ENCODE data around the gene EQTN.

GRCh38 chr9:27335075-27335474 is 38.1 kb upstream of the EQTN start:
- TF ChIP-seq NPAS2 (CRISPR knock-in tag; IDR thresholded peaks at IDR 0.05; ENCODE audit: borderline replicate concordance) (no peak), HCFC1 (IDR thresholded peaks at IDR 0.05; ENCODE audit: low read depth, low read length) (no peak), ZNF431 (CRISPR knock-in tag; IDR thresholded peaks at IDR 0.05; ENCODE audit: borderline replicate concordance, low read depth) (no peak), SIN3A (IDR thresholded peaks at IDR 0.05; ENCODE audit: borderline replicate concordance, low read depth, low read length) (no peak), ATF6 (CRISPR knock-in tag; conservative IDR thresholded peaks at IDR 0.05) (no peak), YY1 (IDR thresholded peaks at IDR 0.05; ENCODE audit: insufficient read depth, insufficient replicate concordance, low read depth, low read length) (no peak), MBD4 (IDR thresholded peaks at IDR 0.05; ENCODE audit: borderline replicate concordance, low read length) (no peak), NR2C2 (CRISPR knock-in tag; IDR thresholded peaks at IDR 0.05; ENCODE audit: borderline replicate concordance) (no peak), HINFP (CRISPR knock-in tag; IDR thresholded peaks at IDR 0.05; ENCODE audit: low read depth) (no peak), MIER3 (CRISPR knock-in tag; IDR thresholded peaks at IDR 0.05; ENCODE audit: borderline replicate concordance) (no peak), IRF1 (CRISPR knock-in tag; IDR thresholded peaks at IDR 0.05; ENCODE audit: low read depth) (no peak), CTCF (CRISPR knock-in tag; IDR thresholded peaks at IDR 0.05) (no peak)

Measured in HepG2 (cell line).